Caco-2 (cell line): Measurements from ENCODE around the gene ABCA7. TPM values are rescaled to one million over a fixed set of nuclear protein-coding genes. Genes with fewer than 3 reads are reported as not detected.
A peak's percentile ranks its signal among the peaks of the same experiment; 100 is the strongest.

Experiments
- BruUV-seq: library from RNA; stranded (reverse); fragments of 400-500 nt; replicated peaks from 2 replicates; lab custom pipeline; 2021; lab: Mats Ljungman, UMichigan
- CTCF ChIA-PET: fragments of 300-600 bp; sonication (Branson Sonifier 250); formaldehyde crosslinking; loops from one replicate; lab custom pipeline; 2022; ENCODE audit warnings: antibody characterized with exemption; lab: Charles Lee
- POLR2A ChIA-PET: fragments of 300-600 bp; sonication (Branson Sonifier 250); formaldehyde crosslinking; loops from one replicate; lab custom pipeline; 2022; ENCODE audit warnings: antibody characterized with exemption; lab: Charles Lee
- DNase-seq, 2 experiments: peaks; one replicate each; pipeline versions ENCODE4 v3.0.0 to v3.0.0-alpha.2; 2020 to 2022
- H3K27me3 ChIP-seq: replicated peaks from 2 replicates; pipeline ENCODE4 v1.6.0; 2011; ENCODE audit warnings: low read length; ENCODE audit not compliant: control insufficient read depth, insufficient read depth
- H3K36me3 ChIP-seq: 2 replicates; pipeline ENCODE4 v1.5.1; 2011; ENCODE audit warnings: low read length; ENCODE audit not compliant: control insufficient read depth, insufficient read depth
- H3K4me1 ChIP-seq: fragments of 250-450 bp; sonication (Bioruptor Pico); 2 replicates; pipeline ENCODE4 v1.5.1; 2020; ENCODE audit warnings: mild to moderate bottlenecking
- H3K4me3 ChIP-seq: 2 replicates; pipeline ENCODE4 v1.5.1; 2011; ENCODE audit warnings: low read depth, mild to moderate bottlenecking, control low read depth, low read length
- H3K9me3 ChIP-seq: fragments of 250-450 bp; sonication (Bioruptor Pico); 2 replicates; pipeline ENCODE4 v1.5.1; 2020; ENCODE audit warnings: mild to moderate bottlenecking, moderate library complexity
- H3K27ac Mint-ChIP-seq: one replicate; pipeline ENCODE4 v1.8.0; 2022; ENCODE audit warnings: mixed read lengths; ENCODE audit not compliant: unreplicated experiment
- H3K27me3 Mint-ChIP-seq: one replicate; pipeline ENCODE4 v1.8.0; 2022; ENCODE audit warnings: mixed read lengths; ENCODE audit not compliant: insufficient read depth, unreplicated experiment
- H3K36me3 Mint-ChIP-seq: one replicate; pipeline ENCODE4 v1.8.0; 2022; ENCODE audit warnings: mild to moderate bottlenecking, mixed read lengths; ENCODE audit not compliant: insufficient read depth, unreplicated experiment
- H3K4me1 Mint-ChIP-seq: one replicate; pipeline ENCODE4 v1.8.0; 2022; ENCODE audit warnings: low read depth, mixed read lengths; ENCODE audit not compliant: unreplicated experiment
- H3K4me3 Mint-ChIP-seq: one replicate; pipeline ENCODE4 v1.8.0; 2022; ENCODE audit warnings: mild to moderate bottlenecking, moderate library complexity, mixed read lengths; ENCODE audit not compliant: unreplicated experiment
- H3K9me3 Mint-ChIP-seq: one replicate; pipeline ENCODE4 v1.8.0; 2022; ENCODE audit warnings: mixed read lengths; ENCODE audit not compliant: unreplicated experiment
- CTCF ChIP-seq, 2 experiments: fragments of 200-600 bp in 1 of 2; IDR thresholded peaks; 1 replicate in 1 of 2; 2 replicates in 1 of 2; pipeline versions ENCODE4 v1.5.1 to v1.8.0; 2011 to 2022; ENCODE audit warnings: antibody characterized with exemption in 1 of 2, control low read depth in 1 of 2, inconsistent platforms in 1 of 2, low read depth in 1 of 2, low read length in 1 of 2, mild to moderate bottlenecking in 1 of 2, moderate library complexity in 1 of 2; ENCODE audit not compliant: insufficient read depth in 1 of 2, severe bottlenecking in 1 of 2, unreplicated experiment in 1 of 2
- intact Hi-C: fragments of 100-400 bp; cut with micrococcal nuclease; formaldehyde crosslinking; loops from one replicate; pipeline ENCODE4 v1.10.0; 2022; ENCODE audit not compliant: unreplicated experiment
- total RNA-seq: library from RNA; stranded (reverse); gene quantifications from 2 replicates; pipeline ENCODE4 v1.2.3, GENCODE V29; 2022

Gene ABCA7
- total RNA-seq, 1 experiment from 2014 or later, result 45.9 TPM

- no peak for TF ChIP-seq CTCF (IDR thresholded peaks at IDR 0.05; ENCODE audit: insufficient read depth in 1 of 2, low read depth in 1 of 2, low read length in 1 of 2, severe bottlenecking in 1 of 2, unreplicated experiment in 1 of 2)
- ChIA-PET POLR2A (interaction anchor here (0.5 to 3.3 kb wide), 12 partner anchors 10 to 313 kb away, joined by 3 to 33 read pairs (median 4); partner anchors contain the start of genes ABCA7, CIRBP, CNN2 and GPX4), CTCF (interaction anchor here (0.7 to 2.6 kb wide), 5 partner anchors 10 to 201 kb away, joined by 3 to 8 read pairs (median 4); partner anchors contain the start of gene CNN2)
- H3K4me3 Mint-ChIP-seq, result peak overlapping the region; percentile 84
- Histone ChIP-seq H3K4me1 (peaks cover 15% of the 10 kb centered on the region), H3K4me3 (peak overlapping the region; percentile 61), H3K9me3 (no peaks in the 10 kb centered on the region), H3K27me3 (no peaks in the 10 kb centered on the region), H3K36me3 (no peaks in the 10 kb centered on the region)
- no peaks in the 10 kb centered on the region for H3K9me3 Mint-ChIP-seq
- BruUV-seq, result no TSS peak
- DNase-seq, result peak; percentile 82 to 92
- peak overlapping the region; percentile 77 for H3K27ac Mint-ChIP-seq
- H3K27me3 Mint-ChIP-seq, result no peaks in the 10 kb centered on the region
- peaks cover 49% of the 10 kb centered on the region for H3K36me3 Mint-ChIP-seq
- no peaks in the 10 kb centered on the region for H3K4me1 Mint-ChIP-seq
- intact Hi-C loops, result loop anchor here (1.0 to 2.0 kb wide), 3 partner anchors 10 to 44 kb away; partner anchors contain the start of genes GPX4, RNU6-2 and TMEM259
Measured at GRCh38 chr19:1065606-1066109, 25.8 kb downstream of the ABCA7 start.

- Mint-ChIP-seq H3K9me3 (no peaks in the 10 kb centered on the region), H3K36me3 (peaks cover 49% of the 10 kb centered on the region), H3K27me3 (no peaks in the 10 kb centered on the region), H3K4me3 (peak overlapping the region; percentile 84), H3K4me1 (no peaks in the 10 kb centered on the region), H3K27ac (peak overlapping the region; percentile 77)
- peak; percentile 81 to 91 for DNase-seq
- no peaks in the 10 kb centered on the region for H3K27me3 ChIP-seq
- H3K36me3 ChIP-seq, result no peaks in the 10 kb centered on the region
- no peaks in the 10 kb centered on the region for H3K9me3 ChIP-seq
- H3K4me1 ChIP-seq, result peaks cover 15% of the 10 kb centered on the region
- TSS peak; percentile 42 for BruUV-seq
- peak overlapping the region; percentile 61 for H3K4me3 ChIP-seq
- intact Hi-C loops, result no loop called here
- POLR2A ChIA-PET, result interaction anchor here (0.7 to 3.3 kb wide), 6 partner anchors 32 to 314 kb away, joined by 3 to 33 read pairs (median 5); partner anchors contain the start of genes CIRBP, CNN2, GPX4 and WDR18
- TF ChIP-seq CTCF (IDR thresholded peaks at IDR 0.05; ENCODE audit: insufficient read depth in 1 of 2, low read depth in 1 of 2, low read length in 1 of 2, severe bottlenecking in 1 of 2, unreplicated experiment in 1 of 2), result no peak
- CTCF ChIA-PET, result interaction anchor here (1.0 to 2.6 kb wide), 3 partner anchors 40 to 200 kb away, joined by 4 to 8 read pairs (median 6); partner anchors contain the start of gene CNN2
Measured at GRCh38 chr19:1066251-1066747, 26.4 kb downstream of the ABCA7 start.

- peaks cover 3% of the 10 kb centered on the region for H3K4me1 Mint-ChIP-seq
- peak within 1 kb of the TSS; percentile 61 for H3K4me3 ChIP-seq
- no peaks in the 10 kb centered on the region for H3K27me3 Mint-ChIP-seq
- H3K27ac Mint-ChIP-seq, result peak within 1 kb of the TSS; percentile 77
- H3K9me3 Mint-ChIP-seq, result no peaks in the 10 kb centered on the region
- peaks cover 48% of the 10 kb centered on the region for H3K36me3 Mint-ChIP-seq
- ChIA-PET CTCF (interaction anchor here (1.0 to 2.6 kb wide), 3 partner anchors 41 to 199 kb away, joined by 4 to 8 read pairs (median 6); partner anchors contain the start of gene CNN2), POLR2A (interaction anchor here (1.1 to 3.3 kb wide), 3 partner anchors 37 to 315 kb away, joined by 4 to 33 read pairs (median 19); partner anchors contain the start of genes CNN2 and GPX4)
- peaks cover 15% of the 10 kb centered on the region for H3K4me1 ChIP-seq
- BruUV-seq, result no TSS peak
- no peaks in the 10 kb centered on the region for H3K27me3 ChIP-seq
- no peak for TF ChIP-seq CTCF (IDR thresholded peaks at IDR 0.05; ENCODE audit: insufficient read depth in 1 of 2, low read depth in 1 of 2, low read length in 1 of 2, severe bottlenecking in 1 of 2, unreplicated experiment in 1 of 2)
- H3K36me3 ChIP-seq, result no peaks in the 10 kb centered on the region
- H3K9me3 ChIP-seq, result no peaks in the 10 kb centered on the region
- intact Hi-C loops, result no loop called here
- no peak for DNase-seq
- H3K4me3 Mint-ChIP-seq, result peak within 1 kb of the TSS; percentile 84
Measured at GRCh38 chr19:1066748-1067340, 26.9 kb downstream of the ABCA7 start, which contains the start of gene ARHGAP45. ARHGAP45 (plus strand) TSS chr19:1067167; CDS start chr19:1067406, 239 bp downstream.
